Esophagus muscularis mucosa (tissue), 4 donors: ENCODE measurements around the gene ZBTB7C. TPM values are rescaled to one million over a fixed set of nuclear protein-coding genes. Genes with fewer than 3 reads are reported as not detected.

Experiments used
- DNase-seq: peaks from one replicate; pipeline ENCODE4 v3.0.0-alpha.2; 2017; ENCODE audit errors: extremely low spot score
- H3K27ac ChIP-seq, 4 donors: fragments of 200-600 bp; sonication (generic); replicated peaks in 1 of 4; 1 replicate in 3 of 4; 2 replicates in 1 of 4; pipeline ENCODE4 v1.5.1; 2016 to 2019; ENCODE audit warnings: mild to moderate bottlenecking in 1 of 4
- H3K27me3 ChIP-seq, 4 donors: fragments of 200-600 bp; sonication (generic); one replicate each; pipeline versions ENCODE4 v1.5.1 to v1.6.0; 2016 to 2019
- H3K36me3 ChIP-seq, 4 donors: fragments of 200-600 bp; sonication (generic); one replicate each; pipeline ENCODE4 v1.5.1; 2016 to 2019
- H3K4me1 ChIP-seq, 4 donors: fragments of 200-600 bp; sonication (generic); one replicate each; pipeline ENCODE4 v1.5.1; 2016 to 2019
- H3K4me3 ChIP-seq, 4 donors: fragments of 200-600 bp; sonication (generic); 1 replicate in 2 of 4; 2 replicates in 2 of 4; pipeline ENCODE4 v1.5.1; 2016 to 2019; ENCODE audit warnings: mild to moderate bottlenecking in 4 of 4, moderate library complexity in 1 of 4
- H3K9me3 ChIP-seq, 4 donors: fragments of 200-600 bp; sonication (generic); 1 replicate in 3 of 4; 2 replicates in 1 of 4; pipeline ENCODE4 v1.5.1; 2016 to 2019
- CTCF ChIP-seq, 3 experiments: fragments of 200-600 bp in 2 of 3; fragments of 450-650 bp in 1 of 3; sonication (generic) in 2 of 3; IDR thresholded peaks; one replicate each; pipeline ENCODE4 v1.5.1; 2017 to 2019; ENCODE audit warnings: antibody characterized with exemption in 3 of 3, mild to moderate bottlenecking in 2 of 3, moderate library complexity in 1 of 3
- EP300 ChIP-seq: sonication (generic); formaldehyde crosslinking; IDR thresholded peaks from one replicate; pipeline ENCODE4 v1.6.1; 2017; ENCODE audit warnings: antibody characterized with exemption
- POLR2A ChIP-seq: fragments of 450-650 bp; IDR thresholded peaks from one replicate; pipeline ENCODE4 v1.6.1; 2017; ENCODE audit warnings: antibody characterized with exemption, moderate library complexity, mild to moderate bottlenecking, low read depth
- POLR2AphosphoS5 ChIP-seq, 2 donors: sonication (generic); formaldehyde crosslinking; IDR thresholded peaks; one replicate each; pipeline ENCODE4 v1.6.1; 2017; ENCODE audit warnings: antibody characterized with exemption in 2 of 2
- WGBS: methylation state at CpG from one replicate; pipeline ENCODE4 v1.1.5; 2018; 5-methylcytosine and 5-hydroxymethylcytosine counted together
- intact Hi-C: fragments of 100-400 bp; cut with DNase I; formaldehyde crosslinking; loops from one replicate; pipeline ENCODE4 v1.15.1; 2023
- total RNA-seq, 4 donors: library from RNA; depleted of rRNA; stranded (reverse); fragments of >200 nt; gene quantifications; one replicate each; pipeline versions ENCODE4 v1.1.0 to v1.2.1, GENCODE V29; 2016

Gene ZBTB7C
- total RNA-seq, 4 donors from 2014 or later: 6.3 to 13.2 (median 9.1) TPM

GRCh38 chr18:48270929-48271328, 138.3 kb downstream of the ZBTB7C start:
- TF ChIP-seq EP300: no peak
- TF ChIP-seq POLR2A: no peak
- TF ChIP-seq POLR2AphosphoS5 (IDR thresholded peaks at IDR 0.05): no peak
- TF ChIP-seq CTCF (IDR thresholded peaks at IDR 0.05): no peak
- Histone ChIP-seq H3K9me3 (no peaks in the 10 kb centered on the region), H3K4me1 (peaks cover 0 to 9% (median 0%) of the 10 kb centered on the region in 4 donors), H3K27me3 (no peaks in the 10 kb centered on the region), H3K36me3 (no peaks in the 10 kb centered on the region), H3K4me3 (no peak overlapping the region), H3K27ac (no peak overlapping the region)
- DNase-seq: no peak
- intact Hi-C loops: no loop called here
- WGBS: 70% methylated on average over 1 of the region's 1 CpG

- TF ChIP-seq POLR2AphosphoS5 (IDR thresholded peaks at IDR 0.05) (no peak), CTCF (IDR thresholded peaks at IDR 0.05) (no peak), EP300 (no peak), POLR2A (no peak)
- Histone ChIP-seq H3K9me3 (no peaks in the 10 kb centered on the region), H3K36me3 (no peaks in the 10 kb centered on the region)
Observed at GRCh38 chr18:48265328-48265727, 143.9 kb downstream of the ZBTB7C start.

GRCh38 chr18:48263914-48264902, 145.0 kb downstream of the ZBTB7C start:
- TF ChIP-seq EP300 (no peak), POLR2AphosphoS5 (IDR thresholded peaks at IDR 0.05) (no peak), CTCF (IDR thresholded peaks at IDR 0.05) (no peak), POLR2A (no peak)
- no peak for DNase-seq
- no peaks in the 10 kb centered on the region for H3K9me3 ChIP-seq
- no peaks in the 10 kb centered on the region for H3K36me3 ChIP-seq
- intact Hi-C loops: no loop called here
- no peaks in the 10 kb centered on the region for H3K27me3 ChIP-seq
- H3K4me1 ChIP-seq: no peaks in the 10 kb centered on the region
- no peak overlapping the region for H3K4me3 ChIP-seq
- H3K27ac ChIP-seq: no peak overlapping the region
- WGBS: 80% methylated on average over 10 of the region's 11 CpGs

More at GRCh38 chr18:48265328-48265727, 143.9 kb downstream of the ZBTB7C start:
- H3K4me1 ChIP-seq: no peaks in the 10 kb centered on the region
- no peak overlapping the region for H3K27ac ChIP-seq
- WGBS: 73% methylated on average over 4 of the region's 4 CpGs
- H3K27me3 ChIP-seq: no peaks in the 10 kb centered on the region
- intact Hi-C loops: no loop called here
- no peak for DNase-seq
- H3K4me3 ChIP-seq: no peak overlapping the region

- DNase-seq: no peak
- Histone ChIP-seq H3K9me3 (no peaks in the 10 kb centered on the region), H3K27me3 (no peaks in the 10 kb centered on the region), H3K27ac (no peak overlapping the region), H3K4me1 (no peaks in the 10 kb centered on the region), H3K36me3 (no peaks in the 10 kb centered on the region), H3K4me3 (no peak overlapping the region)
- TF ChIP-seq CTCF (IDR thresholded peaks at IDR 0.05): no peak
- no peak for TF ChIP-seq EP300
- no peak for TF ChIP-seq POLR2A
- no peak for TF ChIP-seq POLR2AphosphoS5 (IDR thresholded peaks at IDR 0.05)
- intact Hi-C loops: no loop called here
- 83% methylated on average over 7 of the region's 7 CpGs for WGBS
Observed at GRCh38 chr18:48263192-48263853, 145.9 kb downstream of the ZBTB7C start.
